HL-60 (cell line): ENCODE data around the gene CCS.
"Not testable (repeated sequence)": the region's sequence is repeated elsewhere in the genome, so short reads cannot be mapped to it uniquely, and the experiment has no call there.

Experiments
- DNase-seq, 2 experiments: peaks; one replicate each; pipeline ENCODE4 v3.0.0-alpha.2; 2010 to 2020; ENCODE audit warnings: low read depth in 1 of 2, low spot score in 1 of 2
- H3K27ac ChIP-seq: fragments of 250-450 bp; sonication (Bioruptor Pico); replicated peaks from 2 replicates; pipeline ENCODE4 v1.5.1; 2020; ENCODE audit warnings: mild to moderate bottlenecking, moderate library complexity
- H3K27me3 ChIP-seq: fragments of 250-450 bp; sonication (Bioruptor Pico); 2 replicates; pipeline ENCODE4 v1.5.1; 2021; ENCODE audit warnings: mild to moderate bottlenecking, moderate library complexity; ENCODE audit not compliant: insufficient read depth, poor library complexity, severe bottlenecking
- H3K4me3 ChIP-seq: replicated peaks from 2 replicates; pipeline ENCODE4 v1.5.1; 2011; ENCODE audit warnings: mild to moderate bottlenecking, control low read depth, low read length; ENCODE audit not compliant: insufficient read depth
- GABPA ChIP-seq: IDR thresholded peaks from 2 replicates; pipeline ENCODE4 v1.6.1; 2012; ENCODE audit warnings: low read depth
- POLR2AphosphoS5 ChIP-seq: IDR thresholded peaks from 2 replicates; pipeline ENCODE4 v1.6.1; 2012; ENCODE audit warnings: low read depth
- SPI1 ChIP-seq: IDR thresholded peaks from 2 replicates; pipeline ENCODE4 v1.6.1; 2012; ENCODE audit warnings: low read depth, mild to moderate bottlenecking, borderline replicate concordance
- TF ChIP-seq, protein P1 (sequence below): IDR thresholded peaks from 2 replicates; pipeline ENCODE4 v1.6.1; 2012; ENCODE audit warnings: low read depth; ENCODE audit not compliant: insufficient replicate concordance
- TF ChIP-seq, protein P2 (sequence below): IDR thresholded peaks from one replicate; pipeline ENCODE4 v1.5.1; 2011; ENCODE audit warnings: low read length, control low read depth, inconsistent platforms; ENCODE audit not compliant: insufficient read depth

The CCS gene

DNA sequence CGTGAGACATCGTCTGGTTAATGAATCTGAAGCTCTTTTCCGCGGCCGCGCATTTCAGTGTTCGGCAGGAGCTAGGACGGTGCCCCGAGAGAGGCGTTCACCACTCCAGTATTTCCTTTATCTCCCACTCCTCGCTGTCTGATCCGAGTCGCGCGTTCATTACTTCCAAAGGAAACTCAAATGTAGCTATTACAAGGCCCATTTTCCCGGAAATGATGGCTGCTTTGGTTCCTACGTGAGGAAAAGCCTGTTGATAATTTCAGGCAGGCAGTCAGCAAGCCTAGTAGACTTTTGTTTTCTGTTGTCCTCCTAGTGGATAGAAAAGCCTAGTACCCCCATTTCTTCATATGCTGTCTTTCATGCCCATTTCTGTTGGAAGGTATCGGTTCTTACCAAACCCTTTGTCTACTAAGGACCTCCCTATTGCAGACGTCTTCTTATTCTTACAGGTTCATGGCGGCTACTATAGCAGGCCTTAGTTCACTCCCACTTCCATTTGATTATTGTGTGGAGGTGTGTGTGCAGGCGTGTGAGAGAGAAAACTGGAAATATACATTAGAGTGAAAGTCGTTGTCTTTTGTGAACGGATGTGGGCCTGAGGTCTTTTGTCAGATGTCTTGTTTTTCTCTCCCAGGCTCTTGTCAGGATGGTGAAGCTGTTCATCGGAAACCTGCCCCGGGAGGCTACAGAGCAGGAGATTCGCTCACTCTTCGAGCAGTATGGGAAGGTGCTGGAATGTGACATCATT, 46.3 kb downstream of the CCS start:
- H3K27ac ChIP-seq: peak overlapping the region; percentile 86
- TF ChIP-seq POLR2AphosphoS5: no peak
- TF ChIP-seq, protein P1, sequence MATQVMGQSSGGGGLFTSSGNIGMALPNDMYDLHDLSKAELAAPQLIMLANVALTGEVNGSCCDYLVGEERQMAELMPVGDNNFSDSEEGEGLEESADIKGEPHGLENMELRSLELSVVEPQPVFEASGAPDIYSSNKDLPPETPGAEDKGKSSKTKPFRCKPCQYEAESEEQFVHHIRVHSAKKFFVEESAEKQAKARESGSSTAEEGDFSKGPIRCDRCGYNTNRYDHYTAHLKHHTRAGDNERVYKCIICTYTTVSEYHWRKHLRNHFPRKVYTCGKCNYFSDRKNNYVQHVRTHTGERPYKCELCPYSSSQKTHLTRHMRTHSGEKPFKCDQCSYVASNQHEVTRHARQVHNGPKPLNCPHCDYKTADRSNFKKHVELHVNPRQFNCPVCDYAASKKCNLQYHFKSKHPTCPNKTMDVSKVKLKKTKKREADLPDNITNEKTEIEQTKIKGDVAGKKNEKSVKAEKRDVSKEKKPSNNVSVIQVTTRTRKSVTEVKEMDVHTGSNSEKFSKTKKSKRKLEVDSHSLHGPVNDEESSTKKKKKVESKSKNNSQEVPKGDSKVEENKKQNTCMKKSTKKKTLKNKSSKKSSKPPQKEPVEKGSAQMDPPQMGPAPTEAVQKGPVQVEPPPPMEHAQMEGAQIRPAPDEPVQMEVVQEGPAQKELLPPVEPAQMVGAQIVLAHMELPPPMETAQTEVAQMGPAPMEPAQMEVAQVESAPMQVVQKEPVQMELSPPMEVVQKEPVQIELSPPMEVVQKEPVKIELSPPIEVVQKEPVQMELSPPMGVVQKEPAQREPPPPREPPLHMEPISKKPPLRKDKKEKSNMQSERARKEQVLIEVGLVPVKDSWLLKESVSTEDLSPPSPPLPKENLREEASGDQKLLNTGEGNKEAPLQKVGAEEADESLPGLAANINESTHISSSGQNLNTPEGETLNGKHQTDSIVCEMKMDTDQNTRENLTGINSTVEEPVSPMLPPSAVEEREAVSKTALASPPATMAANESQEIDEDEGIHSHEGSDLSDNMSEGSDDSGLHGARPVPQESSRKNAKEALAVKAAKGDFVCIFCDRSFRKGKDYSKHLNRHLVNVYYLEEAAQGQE: no peak
- TF ChIP-seq SPI1: no peak
- no peak for TF ChIP-seq GABPA
- TF ChIP-seq, protein P2, sequence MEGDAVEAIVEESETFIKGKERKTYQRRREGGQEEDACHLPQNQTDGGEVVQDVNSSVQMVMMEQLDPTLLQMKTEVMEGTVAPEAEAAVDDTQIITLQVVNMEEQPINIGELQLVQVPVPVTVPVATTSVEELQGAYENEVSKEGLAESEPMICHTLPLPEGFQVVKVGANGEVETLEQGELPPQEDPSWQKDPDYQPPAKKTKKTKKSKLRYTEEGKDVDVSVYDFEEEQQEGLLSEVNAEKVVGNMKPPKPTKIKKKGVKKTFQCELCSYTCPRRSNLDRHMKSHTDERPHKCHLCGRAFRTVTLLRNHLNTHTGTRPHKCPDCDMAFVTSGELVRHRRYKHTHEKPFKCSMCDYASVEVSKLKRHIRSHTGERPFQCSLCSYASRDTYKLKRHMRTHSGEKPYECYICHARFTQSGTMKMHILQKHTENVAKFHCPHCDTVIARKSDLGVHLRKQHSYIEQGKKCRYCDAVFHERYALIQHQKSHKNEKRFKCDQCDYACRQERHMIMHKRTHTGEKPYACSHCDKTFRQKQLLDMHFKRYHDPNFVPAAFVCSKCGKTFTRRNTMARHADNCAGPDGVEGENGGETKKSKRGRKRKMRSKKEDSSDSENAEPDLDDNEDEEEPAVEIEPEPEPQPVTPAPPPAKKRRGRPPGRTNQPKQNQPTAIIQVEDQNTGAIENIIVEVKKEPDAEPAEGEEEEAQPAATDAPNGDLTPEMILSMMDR: no peak
- no peaks in the 10 kb centered on the region for H3K27me3 ChIP-seq
- peak overlapping the region; percentile 85 for H3K4me3 ChIP-seq
- DNase-seq: peak in 1 of 2 experiments; percentile 14

DNA sequence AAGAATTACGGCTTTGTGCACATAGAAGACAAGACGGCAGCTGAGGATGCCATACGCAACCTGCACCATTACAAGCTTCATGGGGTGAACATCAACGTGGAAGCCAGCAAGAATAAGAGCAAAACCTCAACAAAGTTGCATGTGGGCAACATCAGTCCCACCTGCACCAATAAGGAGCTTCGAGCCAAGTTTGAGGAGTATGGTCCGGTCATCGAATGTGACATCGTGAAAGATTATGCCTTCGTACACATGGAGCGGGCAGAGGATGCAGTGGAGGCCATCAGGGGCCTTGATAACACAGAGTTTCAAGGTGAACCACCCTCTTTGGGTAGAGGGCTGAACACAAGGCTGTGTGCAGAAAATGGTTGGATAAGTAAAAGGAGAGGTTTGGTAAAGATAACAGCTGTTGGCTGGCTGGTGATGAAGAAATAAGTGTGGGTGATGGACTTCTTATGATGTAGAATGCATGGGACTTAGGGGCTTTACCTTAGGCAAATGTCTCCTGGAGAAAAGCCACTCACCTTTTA, 46.9 kb downstream of the CCS start:
- not testable (repeated sequence) for H3K27me3 ChIP-seq, H3K27ac ChIP-seq, DNase-seq
- H3K4me3 ChIP-seq: peak overlapping the region; percentile 85

DNA sequence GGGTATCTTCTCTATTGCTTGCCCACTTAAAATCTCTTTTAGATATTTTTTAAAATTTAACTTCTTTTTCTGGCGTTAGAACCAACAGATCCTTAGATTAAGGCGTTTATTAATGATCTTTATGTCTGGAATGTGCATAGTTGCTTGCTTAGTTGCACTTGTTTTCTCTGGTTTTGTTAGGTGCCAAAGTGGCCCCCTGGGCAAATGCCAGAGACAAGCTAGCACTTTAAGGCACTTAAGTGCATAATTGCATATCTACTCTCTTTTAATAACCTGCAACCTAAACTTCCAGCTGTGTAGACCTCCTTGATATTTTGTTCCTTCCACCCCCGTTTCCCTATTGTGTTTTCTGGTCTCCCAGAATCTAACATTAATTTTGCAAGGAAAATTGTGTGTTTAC, 48.8 kb downstream of the CCS start:
- TF ChIP-seq, protein P1: no peak
- no peak for TF ChIP-seq POLR2AphosphoS5
- TF ChIP-seq, protein P2: no peak
- TF ChIP-seq GABPA: no peak
- no peak for TF ChIP-seq SPI1
- no peak overlapping the region for H3K27ac ChIP-seq
- H3K4me3 ChIP-seq: no peak overlapping the region
- H3K27me3 ChIP-seq: no peaks in the 10 kb centered on the region
- no peak for DNase-seq

DNA sequence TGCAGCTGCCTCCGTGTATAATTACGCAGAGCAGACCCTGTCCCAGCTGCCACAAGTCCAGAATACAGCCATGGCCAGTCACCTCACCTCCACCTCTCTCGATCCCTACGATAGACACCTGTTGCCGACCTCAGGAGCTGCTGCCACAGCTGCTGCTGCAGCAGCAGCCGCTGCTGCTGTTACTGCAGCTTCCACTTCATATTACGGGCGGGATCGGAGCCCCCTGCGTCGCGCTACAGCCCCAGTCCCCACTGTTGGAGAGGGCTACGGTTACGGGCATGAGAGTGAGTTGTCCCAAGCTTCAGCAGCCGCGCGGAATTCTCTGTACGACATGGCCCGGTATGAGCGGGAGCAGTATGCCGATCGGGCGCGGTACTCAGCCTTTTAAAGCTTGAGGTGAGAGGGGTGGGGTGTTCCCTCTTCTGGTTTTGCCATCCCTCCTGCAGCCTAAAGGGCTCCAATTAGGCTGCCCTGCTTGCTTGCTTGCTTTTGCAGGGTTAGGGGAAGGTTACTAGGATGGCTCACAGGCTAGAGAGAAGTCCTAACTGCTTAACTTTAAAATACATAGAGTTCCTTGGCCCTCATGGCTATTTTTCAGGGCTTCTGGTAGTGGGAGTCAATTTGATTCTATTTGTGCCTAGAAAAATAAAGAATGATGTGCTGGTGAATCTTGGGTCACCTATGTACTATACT, 50.9 kb downstream of the CCS start:
- Histone ChIP-seq H3K27ac (no peak overlapping the region), H3K27me3 (no peaks in the 10 kb centered on the region), H3K4me3 (no peak overlapping the region)
- TF ChIP-seq POLR2AphosphoS5: no peak
- DNase-seq: no peak
